Small intestine (tissue), 7 donors: Measurements from ENCODE around the gene DYNC1I1. TPM values are rescaled to one million over a fixed set of nuclear protein-coding genes. Genes with fewer than 3 reads are reported as not detected.

Experiments used
- DNase-seq, 2 donors: peaks; one replicate each; pipeline versions ENCODE4 v3.0.0 to v3.0.0-alpha.2; 2013
- FAIRE-seq: peaks from 2 replicates; lab custom pipeline; 2012; peaks lifted over from hg19 to GRCh38; lab: Jason Lieb, UNC
- H3K27ac ChIP-seq, 3 donors: one replicate each; pipeline ENCODE4 v1.5.1; 2013; ENCODE audit warnings: low read length in 2 of 3, mild to moderate bottlenecking in 2 of 3, control low read depth in 1 of 3, inconsistent platforms in 1 of 3, low read depth in 1 of 3, moderate library complexity in 1 of 3
- H3K27me3 ChIP-seq, 3 donors: one replicate each; pipeline ENCODE4 v1.6.1; 2013; ENCODE audit warnings: low read length in 3 of 3, inconsistent platforms in 1 of 3; ENCODE audit not compliant: control insufficient read depth in 3 of 3, insufficient read depth in 3 of 3
- H3K36me3 ChIP-seq, 3 donors: one replicate each; pipeline ENCODE4 v1.6.1; 2013; ENCODE audit warnings: low read length in 3 of 3, inconsistent platforms in 1 of 3, low read depth in 1 of 3, mild to moderate bottlenecking in 1 of 3, moderate library complexity in 1 of 3; ENCODE audit not compliant: control insufficient read depth in 3 of 3, insufficient read depth in 2 of 3
- H3K4me1 ChIP-seq, 3 donors: one replicate each; pipeline ENCODE4 v1.6.1; 2013; ENCODE audit warnings: low read length in 2 of 3, inconsistent platforms in 1 of 3, low read depth in 1 of 3, mild to moderate bottlenecking in 1 of 3, moderate library complexity in 1 of 3; ENCODE audit not compliant: control insufficient read depth in 3 of 3, insufficient read depth in 2 of 3
- H3K4me3 ChIP-seq, 3 donors: one replicate each; pipeline ENCODE4 v1.5.1; 2013; ENCODE audit warnings: low read length in 3 of 3, control low read depth in 1 of 3, inconsistent platforms in 1 of 3, low read depth in 1 of 3, mild to moderate bottlenecking in 1 of 3, moderate library complexity in 1 of 3
- H3K9me3 ChIP-seq, 2 donors: one replicate each; pipeline ENCODE4 v1.6.1; 2013; ENCODE audit warnings: low read depth in 1 of 2, low read length in 1 of 2; ENCODE audit not compliant: control insufficient read depth in 2 of 2, insufficient read depth in 1 of 2
- WGBS, 3 donors: extraction: QIAGEN DNeasy Blood & Tissue Kit; methylation state at CpG; one replicate each; pipeline ENCODE4 v1.1.7; 2013; 5-methylcytosine and 5-hydroxymethylcytosine counted together
- polyA plus RNA-seq, 4 donors: library from polyadenylated mRNA; stranded (reverse) in 3 of 4; unstranded in 1 of 4; fragments of 200-250 nt in 3 of 4; fragments of 120-200 nt in 1 of 4; gene quantifications; one replicate each; pipeline versions ENCODE4 v1.2.1 to v1.2.3, GENCODE V29; 2013
- donor health status: healthy with polysubstance abuse.
- donor health status: control.
- donor health status: control.
- donor health status: Bipolar disorder and iron deficiency.
- donor health status: healthy.

The DYNC1I1 gene
- polyA plus RNA-seq, 4 donors, result 0.12 to 2.4 (median 0.27) TPM; not detected in 1

GRCh38 chr7:96097835-96098234 lies 325.5 kb downstream of the DYNC1I1 start:
- Histone ChIP-seq H3K4me3 (no peak overlapping the region), H3K27me3 (peaks cover 0 to 2% (median 0%) of the 10 kb centered on the region in 3 donors), H3K4me1 (no peaks in the 10 kb centered on the region), H3K9me3 (peaks cover 0 to 9% of the 10 kb centered on the region in 2 donors), H3K27ac (no peak overlapping the region), H3K36me3 (no peaks in the 10 kb centered on the region)
- FAIRE-seq, result no peak
- WGBS, 3 donors, result 57 to 79% (median 75%) methylated on average over 2 of the region's 2 CpGs
- no peak for DNase-seq

DNA sequence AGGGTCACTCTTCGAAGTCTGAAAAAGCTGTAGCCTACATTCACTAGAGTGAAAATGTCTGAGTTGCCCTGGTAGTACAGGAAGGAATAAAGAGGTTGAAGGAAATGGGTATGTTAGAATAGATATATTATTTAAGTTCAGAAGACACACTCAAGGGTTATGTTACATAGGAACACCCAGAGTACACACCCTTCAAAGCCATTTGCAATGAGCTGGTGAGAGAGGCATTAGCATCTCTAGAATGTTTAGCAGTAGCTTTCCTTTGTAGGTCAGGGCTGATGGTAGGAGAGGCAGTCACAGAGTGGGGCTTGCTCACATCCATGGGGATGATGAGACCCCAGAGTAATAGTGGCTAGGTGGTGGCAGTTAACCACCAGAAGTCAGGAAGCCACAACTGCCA lies 328.4 kb downstream of the DYNC1I1 start:
- no peak overlapping the region for H3K27ac ChIP-seq
- 27 to 72% (median 56%) methylated on average over 1 of the region's 1 CpG for WGBS, 3 donors
- H3K4me1 ChIP-seq, result no peaks in the 10 kb centered on the region
- H3K4me3 ChIP-seq, result no peak overlapping the region
- peaks cover 0 to 2% (median 0%) of the 10 kb centered on the region in 3 donors for H3K27me3 ChIP-seq
- DNase-seq, result no peak
- no peaks in the 10 kb centered on the region for H3K36me3 ChIP-seq
- no peak for FAIRE-seq
- H3K9me3 ChIP-seq, result peaks cover 0 to 9% of the 10 kb centered on the region in 2 donors

DNA sequence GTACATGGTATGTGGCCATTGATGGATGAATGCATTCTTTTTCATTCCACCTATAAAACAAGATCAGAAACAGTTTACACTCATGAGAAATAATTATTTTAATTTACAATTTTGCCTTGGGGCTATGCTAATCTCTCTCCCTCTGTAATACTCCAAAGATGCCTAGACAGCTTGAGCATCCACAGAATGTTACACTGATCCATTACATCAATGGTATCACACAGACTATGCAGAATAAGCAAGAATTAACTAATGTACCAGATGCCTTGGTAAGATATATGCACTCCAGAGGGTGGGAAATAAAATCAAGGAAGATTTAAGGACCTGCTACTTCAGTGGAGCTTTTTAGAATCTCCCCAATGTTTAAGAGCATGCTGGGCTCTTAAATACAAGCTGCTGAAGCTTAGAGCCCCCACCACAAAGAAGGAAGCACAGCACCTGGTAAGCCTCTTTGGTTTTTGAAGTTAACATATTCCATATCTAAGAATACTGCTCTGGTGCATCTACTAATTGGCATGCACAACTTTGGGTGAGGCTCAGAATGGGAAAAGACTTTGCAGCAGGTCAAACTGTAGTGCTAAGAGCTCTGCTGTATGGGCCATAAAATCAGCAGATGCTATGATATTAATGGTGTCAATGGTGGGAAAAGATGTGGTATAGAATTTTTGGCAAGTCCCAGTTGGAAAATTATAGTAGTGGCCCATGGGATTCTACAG lies 329.9 kb downstream of the DYNC1I1 start:
- FAIRE-seq (no peak), DNase-seq (no peak)
- Histone ChIP-seq H3K4me3 (no peak overlapping the region), H3K9me3 (peaks cover 0 to 9% of the 10 kb centered on the region in 2 donors), H3K27ac (no peak overlapping the region), H3K36me3 (no peaks in the 10 kb centered on the region), H3K27me3 (peaks cover 0 to 2% (median 0%) of the 10 kb centered on the region in 3 donors), H3K4me1 (no peaks in the 10 kb centered on the region)

GRCh38 chr7:96104984-96105383 lies 332.6 kb downstream of the DYNC1I1 start:
- Histone ChIP-seq H3K4me3 (no peak overlapping the region), H3K36me3 (no peaks in the 10 kb centered on the region), H3K27me3 (peaks cover 0 to under 1% (median 0%) of the 10 kb centered on the region in 3 donors), H3K9me3 (peaks cover 0 to under 1% of the 10 kb centered on the region in 2 donors), H3K4me1 (no peaks in the 10 kb centered on the region), H3K27ac (no peak overlapping the region)
- FAIRE-seq, result no peak
- DNase-seq, result no peak

- no peak overlapping the region for H3K4me3 ChIP-seq
- no peaks in the 10 kb centered on the region for H3K4me1 ChIP-seq
- H3K36me3 ChIP-seq, result no peaks in the 10 kb centered on the region
- no peak overlapping the region for H3K27ac ChIP-seq
- FAIRE-seq (no peak), DNase-seq (no peak)
- no peaks in the 10 kb centered on the region for H3K27me3 ChIP-seq
- peaks cover 0 to 3% of the 10 kb centered on the region in 2 donors for H3K9me3 ChIP-seq
Measured at GRCh38 chr7:96111405-96111804, 339.1 kb downstream of the DYNC1I1 start.

- no peak overlapping the region for H3K4me3 ChIP-seq
- H3K36me3 ChIP-seq, result peaks cover 0 to 4% (median 0%) of the 10 kb centered on the region in 3 donors
- no peak for DNase-seq
- WGBS, 3 donors, result 86 to 91% (median 89%) methylated on average over 7 of the region's 7 CpGs
- FAIRE-seq, result no peak
- peaks cover 0 to 3% of the 10 kb centered on the region in 2 donors for H3K9me3 ChIP-seq
- H3K27me3 ChIP-seq, result no peaks in the 10 kb centered on the region
- no peaks in the 10 kb centered on the region for H3K4me1 ChIP-seq
- H3K27ac ChIP-seq, result no peak overlapping the region
Measured at GRCh38 chr7:96114190-96114589, 341.8 kb downstream of the DYNC1I1 start.

DNA sequence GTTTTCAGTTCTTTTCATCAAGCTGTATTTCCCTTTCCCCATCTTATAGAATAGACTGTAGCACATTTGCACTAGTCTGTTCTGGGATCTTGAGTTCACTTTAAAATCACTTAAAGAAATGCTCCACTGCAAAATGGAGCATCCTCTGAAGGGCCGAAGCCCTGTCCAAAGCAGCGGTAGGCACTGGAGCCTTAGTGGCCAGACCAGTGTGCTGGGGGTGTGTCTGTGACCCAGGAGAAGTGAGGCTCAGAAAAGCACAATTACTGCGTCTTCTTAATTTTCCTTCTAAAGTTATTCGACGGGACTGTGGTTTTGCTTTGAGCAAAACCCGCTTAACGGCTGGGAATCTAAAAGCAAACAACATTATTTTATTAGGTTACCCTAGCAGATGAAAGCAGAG lies 343.8 kb downstream of the DYNC1I1 start:
- H3K4me3 ChIP-seq, result no peak overlapping the region
- H3K4me1 ChIP-seq, result no peaks in the 10 kb centered on the region
- no peaks in the 10 kb centered on the region for H3K27me3 ChIP-seq
- DNase-seq (no peak), FAIRE-seq (no peak)
- peaks cover 0 to 6% (median 0%) of the 10 kb centered on the region in 3 donors for H3K36me3 ChIP-seq
- 84 to 89% (median 88%) methylated on average over 7 of the region's 7 CpGs for WGBS, 3 donors
- peaks cover 0 to 3% of the 10 kb centered on the region in 2 donors for H3K9me3 ChIP-seq
- no peak overlapping the region for H3K27ac ChIP-seq

DNA sequence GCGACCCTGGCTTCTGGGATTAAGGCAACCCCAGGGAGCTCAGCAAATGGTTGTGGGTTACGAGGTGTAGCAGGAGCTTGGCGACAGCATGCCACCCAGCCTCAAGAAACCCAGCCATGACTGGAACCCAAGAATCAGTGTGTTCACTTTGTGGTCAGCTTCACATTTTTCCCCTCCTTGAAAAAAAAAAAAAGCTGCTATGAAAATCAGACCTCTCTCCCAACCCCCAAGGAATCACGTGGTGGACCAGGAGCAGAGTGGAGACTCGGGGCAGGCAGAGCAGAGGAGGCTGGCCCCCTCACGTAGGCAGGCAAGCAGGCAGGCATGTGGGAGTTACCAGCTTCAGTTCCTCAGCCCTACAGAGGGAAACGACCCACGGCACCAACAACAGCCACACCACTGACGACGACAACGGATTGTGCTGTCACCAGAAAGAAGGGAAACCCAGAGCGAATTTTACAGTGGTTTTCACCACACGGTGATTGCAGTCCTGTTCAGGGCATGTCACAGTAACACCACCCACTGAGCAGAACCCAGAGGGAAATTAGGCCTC lies 346.2 kb downstream of the DYNC1I1 start:
- WGBS, 3 donors, result 78 to 86% (median 85%) methylated on average over 13 of the region's 13 CpGs
- no peaks in the 10 kb centered on the region for H3K27me3 ChIP-seq
- H3K4me1 ChIP-seq, result no peaks in the 10 kb centered on the region
- no peak overlapping the region for H3K4me3 ChIP-seq
- peaks cover 2 to 10% (median 7%) of the 10 kb centered on the region in 3 donors for H3K36me3 ChIP-seq
- no peak for DNase-seq
- no peaks in the 10 kb centered on the region for H3K9me3 ChIP-seq
- H3K27ac ChIP-seq, result no peak overlapping the region
- no peak for FAIRE-seq
